Type B pancreatic cell (in vitro differentiated cells): ENCODE measurements around the gene HSPB7. TPM values are rescaled to one million over a fixed set of nuclear protein-coding genes. Genes with fewer than 3 reads are reported as not detected.

Experiments used
- DNase-seq: peaks from one replicate; pipeline ENCODE4 v3.0.0; 2021; ENCODE audit warnings: mixed read lengths; ENCODE audit not compliant: unreplicated experiment; ENCODE audit errors: extremely low spot score
- H3K27ac Mint-ChIP-seq: 2 replicates; pipeline ENCODE4 v1.8.0; 2021; ENCODE audit warnings: mild to moderate bottlenecking, mixed read lengths
- H3K27me3 Mint-ChIP-seq: 2 replicates; pipeline ENCODE4 v1.8.0; 2021; ENCODE audit warnings: mixed read lengths
- H3K36me3 Mint-ChIP-seq: 2 replicates; pipeline ENCODE4 v1.8.0; 2021; ENCODE audit warnings: mixed read lengths
- H3K4me1 Mint-ChIP-seq: one replicate; pipeline ENCODE4 v1.8.0; 2021; ENCODE audit warnings: mixed read lengths; ENCODE audit not compliant: unreplicated experiment
- H3K4me3 Mint-ChIP-seq: 2 replicates; pipeline ENCODE4 v1.8.0; 2021; ENCODE audit warnings: mild to moderate bottlenecking, mixed read lengths
- H3K9me3 Mint-ChIP-seq: 2 replicates; pipeline ENCODE4 v1.8.0; 2021; ENCODE audit warnings: mixed read lengths
- CTCF ChIP-seq: fragments of 200-600 bp; sonication (generic); conservative IDR thresholded peaks from 2 replicates; pipeline ENCODE4 v1.5.0; 2021; ENCODE audit warnings: antibody characterized with exemption, mild to moderate bottlenecking
- total RNA-seq: library from RNA; stranded (reverse); gene quantifications from 2 replicates; pipeline ENCODE4 v1.2.1, GENCODE V29; 2021; ENCODE audit warnings: low replicate concordance

Gene HSPB7
- total RNA-seq, 1 donor from 2014 or later = 0.48 TPM

DNA sequence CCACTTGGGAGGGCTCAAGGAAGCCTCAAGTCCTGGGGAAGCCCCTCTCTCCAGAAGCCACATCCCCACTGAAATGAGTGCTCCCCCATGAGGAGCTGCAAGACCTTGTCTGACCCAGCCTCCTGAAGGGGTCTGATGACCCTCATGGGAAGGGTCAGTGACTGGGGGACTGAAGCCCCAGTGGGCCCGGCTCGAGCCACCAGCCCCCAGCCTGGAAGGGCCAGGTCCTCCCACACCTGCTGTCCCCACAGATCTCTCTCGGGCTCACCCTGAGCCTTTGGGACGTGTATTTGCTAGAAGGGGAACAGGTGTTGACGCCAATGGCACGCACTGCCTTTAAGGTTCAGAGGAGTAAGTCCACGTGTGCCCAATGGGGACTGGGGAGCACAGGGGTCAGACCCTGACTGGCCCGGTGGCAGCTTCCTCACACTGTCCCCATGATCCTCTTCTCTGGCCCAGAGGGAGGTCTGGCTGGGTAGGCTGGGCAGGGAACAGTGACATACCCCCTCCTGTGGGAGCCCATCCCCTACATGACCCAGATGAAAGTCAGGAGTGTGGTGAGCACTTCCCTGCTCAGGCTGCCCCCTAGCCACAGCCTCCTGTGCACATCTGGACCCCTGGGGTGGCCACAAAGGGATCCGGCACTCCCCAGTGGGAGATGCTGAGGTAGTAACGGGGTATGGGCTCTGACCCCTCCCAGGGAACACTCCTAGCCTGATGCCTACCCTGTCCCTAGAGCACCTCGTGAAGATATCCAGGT lies 26.2 kb downstream of the HSPB7 start:
- DNase-seq = no peak
- Mint-ChIP-seq H3K9me3 (no peaks in the 10 kb centered on the region), H3K36me3 (no peaks in the 10 kb centered on the region), H3K27me3 (no peaks in the 10 kb centered on the region), H3K4me1 (no peaks in the 10 kb centered on the region), H3K27ac (no peak overlapping the region), H3K4me3 (no peak overlapping the region)
- no peak for TF ChIP-seq CTCF

DNA sequence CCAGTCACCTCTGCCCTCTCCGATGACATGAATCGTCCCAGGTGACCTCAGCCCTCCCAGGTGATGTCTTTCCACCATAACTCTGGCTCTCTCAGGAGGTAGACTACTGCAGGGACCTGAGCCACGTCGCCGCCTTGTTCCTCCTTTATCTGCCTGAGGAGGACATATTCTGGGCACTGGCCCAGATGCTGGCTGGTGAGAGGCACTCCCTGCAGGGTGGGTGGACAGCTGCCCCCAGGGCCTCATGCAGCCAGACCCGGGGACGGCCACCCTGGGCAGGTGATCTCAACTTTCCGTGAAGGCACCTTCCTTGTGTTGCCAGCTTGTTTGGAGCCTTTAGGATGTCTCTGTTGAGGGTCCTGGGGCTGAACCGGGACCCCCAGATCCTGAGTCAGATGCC lies 28.1 kb downstream of the HSPB7 start:
- Mint-ChIP-seq H3K4me1 (no peaks in the 10 kb centered on the region), H3K9me3 (no peaks in the 10 kb centered on the region), H3K4me3 (no peak overlapping the region), H3K27me3 (no peaks in the 10 kb centered on the region), H3K27ac (no peak overlapping the region), H3K36me3 (no peaks in the 10 kb centered on the region)
- no peak for TF ChIP-seq CTCF
- no peak for DNase-seq

DNA sequence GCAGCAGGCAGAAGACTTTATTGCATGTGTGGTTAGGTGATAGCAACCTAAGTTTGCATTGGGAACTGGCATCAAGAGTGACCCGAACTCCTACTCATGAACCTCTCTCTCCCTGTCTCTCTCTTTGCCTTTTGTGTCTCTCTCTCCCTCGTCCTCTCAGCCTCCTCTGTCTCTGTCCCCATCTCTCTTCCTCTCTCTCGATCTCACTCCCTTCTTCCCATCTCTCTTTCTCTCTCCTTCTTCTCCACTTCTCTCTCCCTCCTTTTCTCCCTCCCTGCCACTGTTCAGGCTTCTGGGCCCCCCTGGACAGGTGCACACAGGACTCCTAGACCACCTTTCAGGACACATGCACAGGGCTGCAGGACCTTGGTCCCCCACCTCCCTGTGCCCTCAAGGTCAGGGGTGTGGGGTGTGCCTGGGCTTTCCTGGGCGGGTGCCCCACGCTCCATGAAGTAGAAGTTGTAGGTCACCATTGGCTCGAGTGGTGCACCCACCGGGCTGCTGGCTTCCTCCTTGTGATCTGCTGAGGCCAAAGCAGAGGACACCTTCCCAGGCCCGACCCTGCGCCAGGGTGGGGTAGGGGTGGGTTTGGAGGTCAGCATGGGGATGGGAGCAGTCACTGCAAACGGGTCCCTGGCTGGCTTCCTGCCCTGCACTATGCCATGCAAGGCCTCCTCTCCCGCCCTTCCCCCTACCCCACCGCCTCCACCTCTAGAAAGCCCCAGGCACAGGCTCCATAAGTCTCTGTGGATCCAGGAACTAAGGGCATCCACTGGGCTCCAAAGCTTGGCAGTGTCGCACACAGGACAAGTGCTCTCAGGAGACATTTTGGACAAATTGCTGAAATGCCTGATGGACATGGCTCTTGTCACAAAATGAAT lies 28.7 kb downstream of the HSPB7 start:
- H3K4me1 Mint-ChIP-seq = no peaks in the 10 kb centered on the region
- no peak for TF ChIP-seq CTCF
- DNase-seq = no peak
- no peaks in the 10 kb centered on the region for H3K36me3 Mint-ChIP-seq
- H3K4me3 Mint-ChIP-seq = no peak overlapping the region
- H3K27ac Mint-ChIP-seq = no peak overlapping the region
- no peaks in the 10 kb centered on the region for H3K27me3 Mint-ChIP-seq
- no peaks in the 10 kb centered on the region for H3K9me3 Mint-ChIP-seq

DNA sequence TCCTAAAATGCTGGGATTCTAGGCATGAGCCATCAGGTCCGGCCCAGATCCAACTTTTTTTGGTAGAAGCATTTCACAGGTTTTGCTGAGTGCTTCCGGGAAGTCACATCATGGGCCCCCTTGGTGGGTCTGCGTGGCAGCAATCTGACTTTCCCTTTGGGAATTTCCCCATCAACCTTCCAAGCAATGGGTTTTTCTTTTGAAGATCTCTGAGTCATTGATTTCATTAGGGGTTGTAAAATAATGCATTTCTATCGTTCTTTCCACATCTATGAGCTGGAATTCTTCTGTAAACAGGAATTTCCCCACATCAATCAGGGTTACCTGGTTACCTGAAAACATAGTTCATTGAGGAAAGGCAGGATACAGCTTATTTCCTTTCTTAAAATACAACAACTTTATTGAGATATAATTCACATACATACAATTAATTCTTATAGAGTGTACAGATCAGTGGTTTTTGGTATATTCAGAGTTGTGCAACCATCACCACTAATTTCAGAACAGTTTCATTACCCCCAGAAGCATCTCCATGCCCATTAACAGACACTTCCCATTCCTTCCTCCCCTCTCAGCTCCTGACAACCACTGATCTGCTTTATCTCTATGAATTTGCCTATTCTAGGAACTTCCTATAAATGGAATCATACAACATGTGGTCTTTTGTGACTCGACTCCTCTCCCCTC lies 32.1 kb downstream of the HSPB7 start:
- Mint-ChIP-seq H3K27me3 (peaks cover 6% of the 10 kb centered on the region), H3K27ac (no peak overlapping the region), H3K9me3 (peaks cover 5% of the 10 kb centered on the region), H3K36me3 (no peaks in the 10 kb centered on the region), H3K4me1 (no peaks in the 10 kb centered on the region), H3K4me3 (no peak overlapping the region)
- no peak for DNase-seq
- TF ChIP-seq CTCF = no peak

GRCh38 chr1:15983275-15983674 lies 34.6 kb downstream of the HSPB7 start:
- DNase-seq = no peak
- Mint-ChIP-seq H3K27me3 (peaks cover 6% of the 10 kb centered on the region), H3K27ac (no peak overlapping the region), H3K4me3 (no peak overlapping the region), H3K36me3 (no peaks in the 10 kb centered on the region), H3K9me3 (peaks cover 5% of the 10 kb centered on the region), H3K4me1 (no peaks in the 10 kb centered on the region)
- TF ChIP-seq CTCF = no peak
